ENCODE measurements around the gene ZBTB43.

DNA sequence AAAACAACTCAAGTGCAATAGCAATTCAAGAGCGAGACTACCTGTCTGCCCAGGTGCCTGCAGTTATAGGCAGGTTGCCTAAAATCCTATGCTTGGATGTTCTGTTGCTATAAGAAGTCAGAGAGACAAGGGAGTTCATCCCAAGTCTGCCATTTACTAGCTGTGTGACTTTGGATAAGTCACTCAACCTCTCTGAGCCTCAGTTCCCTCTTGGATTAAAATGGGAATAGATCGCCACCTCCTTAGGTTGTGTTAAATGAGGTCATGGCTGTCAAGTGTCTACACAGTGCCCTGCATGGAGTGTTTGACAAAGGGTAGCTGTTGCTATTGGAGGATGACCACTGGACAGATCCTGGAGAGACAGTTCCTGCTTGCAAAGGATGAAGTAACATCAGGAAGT, 54.3 kb downstream of the ZBTB43 start:
- TF ChIP-seq CTCF (IDR thresholded peaks at IDR 0.05), result no peak
- no peak for TF ChIP-seq POLR2A (IDR thresholded peaks at IDR 0.05)
